Prostate gland (tissue), 2 donors: ENCODE measurements around the gene LRRC73.

Experiments used
- CTCF ChIP-seq, 4 experiments: fragments of 200-600 bp in 2 of 4; fragments of 450-650 bp in 2 of 4; sonication (generic) in 2 of 4; IDR thresholded peaks; 1 replicate in 3 of 4; 2 replicates in 1 of 4; pipeline ENCODE4 v1.5.1; 2016 to 2019; ENCODE audit warnings: antibody characterized with exemption in 4 of 4, mild to moderate bottlenecking in 2 of 4, moderate library complexity in 2 of 4
- POLR2A ChIP-seq: fragments of 450-650 bp; IDR thresholded peaks from one replicate; pipeline ENCODE4 v1.6.1; 2016; ENCODE audit warnings: antibody characterized with exemption, mild to moderate bottlenecking
- POLR2AphosphoS5 ChIP-seq: sonication (generic); formaldehyde crosslinking; IDR thresholded peaks from one replicate; pipeline ENCODE4 v1.6.1; 2017; ENCODE audit warnings: antibody characterized with exemption

- TF ChIP-seq POLR2AphosphoS5 (no peak), CTCF (IDR thresholded peaks at IDR 0.05) (no peak), POLR2A (no peak)
These were observed 7.6 kb upstream of the LRRC73 start for GRCh38 chr6:43517505-43518357.
